ENCODE data around the gene PPP4R2.

The PPP4R2 gene

DNA sequence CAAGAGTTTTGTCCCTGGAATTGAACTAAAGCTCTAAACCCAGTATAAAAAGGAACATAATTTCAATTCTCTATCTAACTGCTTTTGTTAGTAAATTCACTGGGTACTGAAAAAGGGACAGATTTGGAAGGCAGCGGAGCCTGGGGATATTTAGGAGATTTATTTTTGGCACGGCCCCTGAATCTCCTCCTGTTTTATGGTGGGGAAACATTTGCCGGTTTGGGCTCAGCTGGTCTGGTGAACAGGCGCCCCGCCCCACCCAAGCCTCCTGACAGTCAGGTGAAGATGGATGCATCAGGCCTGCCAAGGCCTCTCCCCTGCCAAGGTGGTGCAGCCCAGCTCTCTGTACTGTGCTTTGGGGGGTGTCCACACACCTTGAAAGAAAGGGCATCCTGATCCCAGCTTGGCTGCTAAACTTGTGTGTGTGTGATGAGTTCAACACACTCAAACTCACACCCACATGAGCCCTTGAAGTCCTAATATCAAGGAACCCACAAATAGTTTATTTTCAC lies 111.1 kb downstream of the PPP4R2 start:
- no peak for DNase-seq (ENCODE audit: low read depth, low spot score)
- Histone ChIP-seq H3K27ac (ENCODE audit: low read length) (no peak overlapping the region), H3K4me3 (ENCODE audit: low read length) (no peak overlapping the region; the same call in 1 of the 2 replicates), H3K27me3 (ENCODE audit: control insufficient read depth, insufficient read depth, low read length) (no peaks in the 10 kb centered on the region), H3K9me3 (ENCODE audit: control insufficient read depth, insufficient read depth, low read length) (no peaks in the 10 kb centered on the region), H3K36me3 (ENCODE audit: control insufficient read depth, insufficient read depth, low read length) (no peaks in the 10 kb centered on the region), H3K4me1 (ENCODE audit: control insufficient read depth, insufficient read depth, low read length) (no peaks in the 10 kb centered on the region)
- no CpG with 5 or more reads among the region's 5 CpGs for WGBS (ENCODE audit: insufficient coverage, insufficient read length)

DNA sequence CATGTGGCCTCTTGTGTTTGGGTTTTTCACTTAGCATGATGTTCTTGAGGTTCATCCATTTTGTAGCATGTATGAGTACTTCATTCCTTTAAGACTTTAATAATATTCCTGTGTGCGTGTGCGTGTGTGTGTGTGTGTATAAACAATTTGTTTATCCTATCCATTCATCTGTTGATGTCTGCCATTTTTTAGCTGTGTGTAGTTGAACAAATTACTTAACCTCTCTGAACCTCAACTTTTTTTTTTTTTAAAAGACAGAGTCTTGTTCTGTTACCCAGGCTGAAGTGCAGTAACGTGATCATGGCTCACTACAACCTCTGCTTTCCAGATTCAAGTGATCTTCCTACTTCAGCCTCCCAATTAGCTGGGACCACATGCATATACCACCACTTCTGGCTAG lies 112.1 kb downstream of the PPP4R2 start:
- DNase-seq (ENCODE audit: low read depth, low spot score) = no peak
- Histone ChIP-seq H3K27ac (ENCODE audit: low read length) (no peak overlapping the region), H3K9me3 (ENCODE audit: control insufficient read depth, insufficient read depth, low read length) (no peaks in the 10 kb centered on the region), H3K4me1 (ENCODE audit: control insufficient read depth, insufficient read depth, low read length) (no peaks in the 10 kb centered on the region), H3K27me3 (ENCODE audit: control insufficient read depth, insufficient read depth, low read length) (no peaks in the 10 kb centered on the region), H3K36me3 (ENCODE audit: control insufficient read depth, insufficient read depth, low read length) (no peaks in the 10 kb centered on the region), H3K4me3 (ENCODE audit: low read length) (no peak overlapping the region)
- no CpG with 5 or more reads among the region's 3 CpGs for WGBS (ENCODE audit: insufficient coverage, insufficient read length)

DNA sequence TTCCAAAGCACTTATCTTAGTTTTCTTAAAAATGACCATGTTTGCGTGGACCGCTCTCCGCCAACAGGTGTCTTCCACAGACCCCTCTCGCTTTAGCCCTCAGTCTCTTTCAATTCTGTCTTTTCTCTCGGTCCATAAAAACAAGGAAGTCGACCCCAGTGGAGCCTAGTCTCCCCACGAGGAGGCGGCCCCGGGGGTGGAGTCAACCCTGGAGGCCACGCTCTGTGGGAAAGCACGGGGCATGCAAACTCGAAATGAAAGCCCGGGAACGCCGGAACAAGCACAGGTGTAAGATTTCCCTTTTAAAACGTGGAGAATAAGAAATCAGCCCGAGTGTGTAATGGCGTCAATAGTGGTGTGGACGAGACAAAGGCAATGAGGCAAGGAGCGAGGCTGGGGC lies 113.9 kb downstream of the PPP4R2 start:
- DNase-seq (ENCODE audit: low read depth, low spot score) = no peak
- H3K4me1 ChIP-seq (ENCODE audit: control insufficient read depth, insufficient read depth, low read length) = no peaks in the 10 kb centered on the region
- H3K4me3 ChIP-seq (ENCODE audit: low read length) = no peak overlapping the region
- no peaks in the 10 kb centered on the region for H3K27me3 ChIP-seq (ENCODE audit: control insufficient read depth, insufficient read depth, low read length)
- no CpG with 5 or more reads among the region's 20 CpGs for WGBS (ENCODE audit: insufficient coverage, insufficient read length)
- H3K9me3 ChIP-seq (ENCODE audit: control insufficient read depth, insufficient read depth, low read length) = no peaks in the 10 kb centered on the region
- no peaks in the 10 kb centered on the region for H3K36me3 ChIP-seq (ENCODE audit: control insufficient read depth, insufficient read depth, low read length)
- no peak overlapping the region for H3K27ac ChIP-seq (ENCODE audit: low read length)

DNA sequence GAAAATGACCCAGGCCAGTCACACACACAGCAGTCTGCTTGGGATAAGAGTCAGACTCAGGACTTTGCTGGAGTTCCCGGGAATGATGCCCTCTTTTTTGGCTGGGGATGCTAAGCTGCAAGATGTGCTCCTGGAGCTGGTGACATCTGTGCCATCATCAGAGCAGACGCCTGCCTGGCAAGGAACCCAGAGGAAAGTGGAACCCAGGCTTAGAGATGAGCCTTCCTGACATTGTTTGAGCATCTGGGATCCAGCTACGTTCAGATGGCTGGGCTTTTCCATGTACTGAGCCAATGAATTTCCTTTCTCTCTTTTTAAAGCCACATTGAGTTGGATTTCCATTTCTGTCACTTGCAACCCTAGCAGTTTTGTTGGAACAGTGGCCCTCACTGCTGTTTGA lies 118.1 kb downstream of the PPP4R2 start:
- no peak overlapping the region for H3K4me3 ChIP-seq (ENCODE audit: low read length)
- H3K36me3 ChIP-seq (ENCODE audit: control insufficient read depth, insufficient read depth, low read length) = no peaks in the 10 kb centered on the region
- WGBS (ENCODE audit: insufficient coverage, insufficient read length) = no CpG with 5 or more reads among the region's 3 CpGs
- H3K27ac ChIP-seq (ENCODE audit: low read length) = no peak overlapping the region
- 0 out of 2 replicates have a peak, but pooled peaks cover 2% of the 10 kb centered on the region for H3K27me3 ChIP-seq (ENCODE audit: control insufficient read depth, insufficient read depth, low read length)
- no peaks in the 10 kb centered on the region for H3K9me3 ChIP-seq (ENCODE audit: control insufficient read depth, insufficient read depth, low read length)
- no peak for DNase-seq (ENCODE audit: low read depth, low spot score)
- H3K4me1 ChIP-seq (ENCODE audit: control insufficient read depth, insufficient read depth, low read length) = no peaks in the 10 kb centered on the region

DNA sequence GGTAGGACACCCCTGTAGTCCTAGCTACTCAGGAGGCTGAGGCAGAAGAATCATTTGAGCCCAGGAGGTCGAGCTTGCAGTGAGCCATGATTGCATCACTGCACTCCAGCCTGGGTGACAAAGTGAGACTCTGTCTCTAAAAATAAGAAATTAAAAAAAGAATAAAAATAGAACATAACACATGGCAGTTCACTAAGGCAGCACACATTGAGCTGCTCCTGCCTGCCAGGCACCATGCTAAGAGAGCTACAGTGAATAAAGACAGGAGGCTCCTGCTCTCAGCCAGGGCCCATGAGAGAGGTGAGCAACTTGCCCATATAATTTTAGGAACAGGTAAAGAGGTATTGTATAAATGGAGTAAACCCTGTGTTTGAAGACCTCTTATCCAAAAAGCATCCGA lies 119.2 kb downstream of the PPP4R2 start:
- 0 out of 2 replicates have a peak, but pooled peaks cover 2% of the 10 kb centered on the region for H3K27me3 ChIP-seq (ENCODE audit: control insufficient read depth, insufficient read depth, low read length)
- H3K4me1 ChIP-seq (ENCODE audit: control insufficient read depth, insufficient read depth, low read length) = no peaks in the 10 kb centered on the region
- DNase-seq (ENCODE audit: low read depth, low spot score) = no peak
- no peaks in the 10 kb centered on the region for H3K9me3 ChIP-seq (ENCODE audit: control insufficient read depth, insufficient read depth, low read length)
- H3K36me3 ChIP-seq (ENCODE audit: control insufficient read depth, insufficient read depth, low read length) = no peaks in the 10 kb centered on the region
- H3K4me3 ChIP-seq (ENCODE audit: low read length) = no peak overlapping the region
- no peak overlapping the region for H3K27ac ChIP-seq (ENCODE audit: low read length)
- WGBS (ENCODE audit: insufficient coverage, insufficient read length) = no CpG with 5 or more reads among the region's 2 CpGs

Measured in iPS DF 6.9 (cell line).